AG09319 (cell line): ENCODE data around the gene SUFU.

Experiments used
- DNase-seq: peaks from one replicate; pipeline ENCODE4 v3.0.0-alpha.2; 2010; ENCODE audit warnings: low read depth; ENCODE audit errors: extremely low read depth
- TF ChIP-seq, protein P1 (sequence below): IDR thresholded peaks from 2 replicates; pipeline ENCODE4 v1.5.1; 2011; ENCODE audit warnings: low read depth, mild to moderate bottlenecking, inconsistent platforms, low read length, moderate library complexity

SUFU gene

GRCh38 chr10:102473445-102474331 lies 30.1 kb upstream of the SUFU start:
- TF ChIP-seq, protein P1, sequence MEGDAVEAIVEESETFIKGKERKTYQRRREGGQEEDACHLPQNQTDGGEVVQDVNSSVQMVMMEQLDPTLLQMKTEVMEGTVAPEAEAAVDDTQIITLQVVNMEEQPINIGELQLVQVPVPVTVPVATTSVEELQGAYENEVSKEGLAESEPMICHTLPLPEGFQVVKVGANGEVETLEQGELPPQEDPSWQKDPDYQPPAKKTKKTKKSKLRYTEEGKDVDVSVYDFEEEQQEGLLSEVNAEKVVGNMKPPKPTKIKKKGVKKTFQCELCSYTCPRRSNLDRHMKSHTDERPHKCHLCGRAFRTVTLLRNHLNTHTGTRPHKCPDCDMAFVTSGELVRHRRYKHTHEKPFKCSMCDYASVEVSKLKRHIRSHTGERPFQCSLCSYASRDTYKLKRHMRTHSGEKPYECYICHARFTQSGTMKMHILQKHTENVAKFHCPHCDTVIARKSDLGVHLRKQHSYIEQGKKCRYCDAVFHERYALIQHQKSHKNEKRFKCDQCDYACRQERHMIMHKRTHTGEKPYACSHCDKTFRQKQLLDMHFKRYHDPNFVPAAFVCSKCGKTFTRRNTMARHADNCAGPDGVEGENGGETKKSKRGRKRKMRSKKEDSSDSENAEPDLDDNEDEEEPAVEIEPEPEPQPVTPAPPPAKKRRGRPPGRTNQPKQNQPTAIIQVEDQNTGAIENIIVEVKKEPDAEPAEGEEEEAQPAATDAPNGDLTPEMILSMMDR, result no peak
- no peak for DNase-seq

GRCh38 chr10:102475451-102476040 lies 28.2 kb upstream of the SUFU start:
- TF ChIP-seq, protein P1, result no peak
- no peak for DNase-seq

DNA sequence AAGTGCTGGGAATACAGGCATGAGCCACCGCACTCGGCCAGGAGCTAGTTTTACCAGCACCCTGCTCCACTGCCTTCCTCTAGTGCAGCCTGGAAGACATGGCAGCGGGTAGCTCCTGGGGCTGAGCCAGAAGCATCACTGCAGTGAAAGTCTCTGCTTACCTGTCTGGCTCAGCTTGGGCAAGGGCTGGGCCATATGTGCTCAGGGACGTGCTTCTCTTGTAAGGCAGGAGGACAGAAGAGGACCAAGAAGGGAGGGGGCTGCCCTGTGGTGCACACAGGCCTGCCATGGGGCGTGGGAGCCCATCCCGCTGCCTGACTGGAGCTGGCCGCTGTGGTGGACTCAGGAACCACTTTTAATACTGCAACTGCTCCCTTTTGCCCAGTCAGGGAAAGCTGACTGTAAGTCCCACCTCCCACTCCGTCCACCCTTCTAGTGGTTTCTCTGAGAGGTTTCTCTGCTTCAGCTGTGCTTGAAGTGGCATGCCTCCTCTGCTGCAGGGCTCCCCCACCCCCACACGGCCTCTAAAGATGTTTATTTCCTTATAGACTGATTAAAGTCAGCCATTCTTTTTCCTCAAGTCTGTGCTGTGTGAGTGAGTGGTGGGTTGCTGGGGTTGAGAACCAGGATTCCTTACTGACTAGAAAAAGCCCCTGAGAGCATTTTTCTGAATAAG lies 27.2 kb upstream of the SUFU start:
- TF ChIP-seq, protein P1, result no peak
- no peak for DNase-seq

DNA sequence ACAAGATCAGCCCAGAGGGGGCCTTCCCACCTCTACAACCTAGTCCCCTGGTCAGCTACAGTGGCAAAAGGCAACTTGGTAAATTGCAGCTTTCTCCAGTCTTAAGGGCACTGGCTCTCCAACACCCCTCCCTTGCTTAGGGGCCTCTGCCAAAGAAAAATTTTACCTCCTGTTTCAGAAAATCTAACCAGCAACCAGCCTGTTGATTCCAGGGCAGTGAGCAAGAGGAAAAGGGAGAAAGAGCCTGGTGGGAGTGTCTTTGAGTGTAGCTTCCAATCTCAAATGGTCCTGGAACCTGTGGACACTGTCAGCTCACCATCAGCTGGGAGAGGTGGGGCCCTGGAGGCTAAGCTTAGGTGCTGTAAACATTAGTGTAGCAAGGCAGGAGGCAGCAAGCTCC lies 24.1 kb upstream of the SUFU start:
- no peak for DNase-seq
- TF ChIP-seq, protein P1, result no peak

- DNase-seq, result no peak
- TF ChIP-seq, protein P1, result no peak
Observed at GRCh38 chr10:102480396-102480795, 23.4 kb upstream of the SUFU start.

DNA sequence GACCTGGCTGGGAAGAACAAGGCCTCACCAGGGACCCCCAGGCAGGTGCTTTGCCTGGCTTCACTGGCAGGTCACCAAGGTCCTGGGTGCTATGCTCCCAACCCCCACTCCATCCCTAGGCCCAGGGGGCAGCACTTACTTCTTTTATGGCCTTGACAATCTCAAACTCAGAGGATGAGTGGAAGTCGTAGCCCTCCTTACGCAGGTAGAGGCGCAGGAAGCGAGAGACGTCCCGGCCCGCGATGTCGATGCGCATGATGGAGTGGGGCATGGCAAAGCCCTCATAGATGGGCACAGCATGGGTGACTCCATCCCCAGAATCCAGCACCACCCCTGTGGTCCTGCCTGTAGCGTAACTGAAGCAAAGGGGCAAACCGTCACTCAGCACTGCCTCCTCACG lies 19.8 kb upstream of the SUFU start:
- no peak for DNase-seq

More for the DNA sequence above, 19.8 kb upstream of the SUFU start:
- TF ChIP-seq, protein P1, result no peak
